ENCODE results near the gene DLG2.

Gene DLG2

DNA sequence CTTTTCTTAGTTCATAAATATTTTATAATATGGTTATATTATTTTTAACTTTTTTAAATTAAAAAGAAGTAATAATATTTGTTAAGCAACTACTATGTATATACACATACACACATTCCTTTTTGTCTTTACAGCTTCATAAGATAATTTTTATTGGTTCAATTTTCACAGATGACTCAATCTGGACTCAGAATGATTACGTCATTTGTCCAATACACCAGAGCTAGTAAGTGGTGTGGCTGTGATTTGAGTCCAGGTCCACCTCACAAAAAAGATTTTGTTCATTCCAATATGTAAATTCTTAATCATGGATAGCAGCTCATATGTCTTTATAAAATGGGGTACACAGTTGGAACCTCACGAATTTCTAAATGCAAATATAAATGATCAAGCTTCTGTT is 1014.5 kb downstream of the DLG2 start:
- no peak for DNase-seq

DNA sequence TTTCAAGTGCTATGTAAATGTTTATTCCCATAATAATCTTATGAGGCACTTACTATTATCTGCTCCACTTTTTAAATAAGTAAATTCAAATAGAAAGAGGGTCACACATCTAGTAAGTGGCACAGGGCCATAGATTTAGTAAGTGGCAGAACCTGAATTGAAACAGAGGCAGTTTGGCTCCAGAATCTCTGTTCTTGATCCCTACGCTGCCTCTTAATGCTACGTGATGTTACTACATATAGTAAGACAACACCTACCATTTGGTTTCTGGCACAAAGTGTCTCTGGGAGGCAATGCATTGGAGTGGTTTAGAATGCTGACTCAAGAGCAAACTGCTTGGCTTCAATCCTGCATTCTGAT is 1018.3 kb downstream of the DLG2 start:
- DNase-seq, result no peak

DNA sequence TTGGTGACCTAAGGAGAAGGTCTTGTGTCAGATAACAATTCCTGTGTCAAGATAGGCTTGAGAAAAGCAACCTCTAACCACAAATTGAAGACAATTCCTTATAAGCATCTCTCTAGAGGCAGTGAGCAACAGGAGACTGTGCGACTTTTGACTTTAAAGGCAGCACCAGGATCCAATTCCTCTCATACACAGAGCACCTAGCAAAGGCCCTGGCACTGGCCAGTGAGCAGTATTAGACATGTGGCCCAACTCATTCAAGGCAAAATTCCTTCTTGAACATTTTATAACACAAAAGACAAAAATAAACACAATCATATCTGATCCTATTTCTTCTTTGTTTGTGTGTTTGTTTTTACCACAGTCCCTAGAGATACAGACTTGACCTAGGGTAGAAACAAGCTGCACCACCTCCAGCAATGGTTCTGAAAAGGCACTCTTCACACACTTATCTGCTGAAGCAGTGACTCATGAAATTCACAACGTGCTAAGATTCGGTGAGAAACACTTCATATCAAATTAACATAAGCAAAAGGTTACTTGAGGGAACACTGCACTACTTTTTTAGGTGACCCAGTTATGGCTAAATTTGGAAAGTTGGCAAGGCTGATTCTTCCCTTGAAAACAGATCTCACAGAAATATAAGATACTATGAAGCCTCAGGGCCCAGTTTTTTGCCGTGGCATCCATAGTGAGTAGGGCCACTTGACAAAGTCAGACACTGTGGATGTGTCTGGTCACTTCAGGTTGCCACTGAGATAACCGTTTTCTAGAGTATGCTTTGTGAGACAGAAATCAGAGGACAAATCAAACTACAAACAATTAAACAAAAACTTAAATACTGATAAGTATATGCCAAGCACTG is 1018.9 kb downstream of the DLG2 start:
- no peak for DNase-seq

DNA sequence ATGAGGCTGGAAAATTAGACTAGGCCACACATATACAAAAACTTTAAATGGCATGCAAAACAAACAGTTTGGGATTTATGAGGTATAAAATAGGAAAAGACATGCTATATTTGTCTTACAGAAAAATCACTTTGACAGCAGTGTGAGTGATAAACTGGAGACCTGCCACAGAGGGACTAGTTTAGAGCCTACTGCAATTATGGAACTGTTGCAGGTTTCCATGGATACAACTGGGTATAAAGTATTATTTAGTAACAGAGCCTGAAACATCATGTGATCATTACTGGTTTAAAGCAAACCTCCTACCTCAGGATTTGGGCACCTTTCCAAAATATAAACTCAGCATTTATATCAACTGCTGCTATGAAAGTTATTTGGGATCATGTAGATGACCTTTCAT is 1032.5 kb downstream of the DLG2 start:
- no peak for DNase-seq

DNA sequence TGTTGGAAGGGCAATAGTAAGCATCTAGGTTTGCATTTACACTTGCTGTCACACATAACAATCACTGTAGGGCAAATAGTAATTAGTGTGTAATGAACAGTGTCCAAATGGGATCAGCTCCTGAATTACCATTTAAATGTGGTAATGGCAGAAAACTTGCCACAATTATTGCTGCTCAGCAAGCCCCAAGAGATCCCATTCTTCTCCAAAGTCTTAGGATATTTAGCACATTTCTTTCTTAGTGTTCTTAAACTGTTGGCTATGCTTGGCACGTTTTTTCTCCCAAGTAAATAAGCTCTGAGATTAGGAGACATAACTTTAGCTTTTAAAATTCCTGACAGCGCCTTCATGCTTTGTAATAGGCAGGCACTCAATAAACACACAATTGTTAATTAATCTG is 1037.0 kb downstream of the DLG2 start:
- DNase-seq, result no peak

DNA sequence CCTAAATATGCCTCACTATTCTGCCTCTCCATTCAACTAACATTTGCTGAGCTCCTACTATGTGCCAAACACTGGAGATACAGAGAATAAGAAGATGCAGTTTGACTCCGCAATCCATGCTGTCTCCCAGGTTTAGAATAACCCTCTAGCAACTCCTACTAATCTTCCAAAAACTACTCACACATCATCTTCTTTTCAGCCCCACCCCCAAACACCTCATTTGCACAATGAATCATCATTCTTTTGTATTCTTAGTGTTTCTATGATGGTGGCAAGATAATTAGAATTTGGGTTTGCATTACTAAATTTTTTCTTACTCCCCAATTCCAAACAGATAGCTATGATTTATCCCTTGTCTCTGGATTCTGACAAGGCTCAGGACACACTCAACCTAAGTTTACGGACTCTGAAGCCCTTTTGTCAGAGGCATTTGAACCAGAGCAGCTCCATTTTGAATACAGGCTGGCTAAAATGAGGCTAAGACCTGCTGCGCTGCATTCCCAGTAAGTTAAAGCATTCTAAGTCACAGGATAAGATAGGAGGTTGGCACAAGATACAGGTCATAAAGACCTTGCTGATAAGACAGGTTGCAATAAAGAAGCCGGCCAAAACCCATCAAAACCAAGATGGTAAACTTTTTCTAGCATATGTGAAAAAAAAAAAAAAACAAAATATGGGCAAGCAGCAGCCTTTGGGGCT is 1038.9 kb downstream of the DLG2 start:
- no peak for DNase-seq

DNA sequence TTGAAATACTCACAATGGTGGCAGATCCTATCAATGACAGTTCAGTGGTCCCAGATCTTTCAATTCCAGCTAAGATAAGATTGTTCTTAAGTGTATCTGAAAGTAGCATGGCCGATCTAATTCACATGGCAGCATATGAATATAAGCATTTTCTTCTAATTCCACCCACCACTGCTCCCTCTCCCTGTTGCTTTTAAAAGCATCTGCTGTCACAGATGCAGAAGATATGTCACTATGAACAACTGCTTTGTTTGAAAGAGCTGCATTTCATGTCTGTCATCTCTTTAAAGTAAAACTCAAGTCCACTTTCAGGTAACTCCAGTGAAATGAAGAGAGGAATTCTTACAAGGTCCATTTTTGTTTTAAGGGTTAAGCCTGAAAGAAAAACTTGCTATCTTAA is 1044.0 kb downstream of the DLG2 start:
- DNase-seq, result no peak

DNA sequence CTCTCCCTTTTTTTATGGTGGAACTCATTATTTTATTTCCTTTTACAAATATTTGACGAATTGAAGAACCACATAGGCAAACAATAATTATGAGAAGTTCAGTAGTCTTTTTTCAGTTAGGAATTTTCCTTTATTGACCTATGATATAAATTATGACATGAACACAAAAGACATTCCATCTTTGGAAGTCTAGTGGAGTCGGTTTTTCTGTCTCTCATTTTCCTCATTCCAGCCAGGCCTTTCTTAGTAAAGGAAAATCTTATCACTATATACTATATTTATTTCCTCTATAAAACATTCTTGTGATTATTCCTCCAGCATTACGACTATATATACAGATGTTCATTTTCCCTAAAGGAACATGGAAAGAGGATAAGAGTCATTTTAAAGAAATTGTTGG is 1046.1 kb downstream of the DLG2 start:
- no peak for DNase-seq

DNA sequence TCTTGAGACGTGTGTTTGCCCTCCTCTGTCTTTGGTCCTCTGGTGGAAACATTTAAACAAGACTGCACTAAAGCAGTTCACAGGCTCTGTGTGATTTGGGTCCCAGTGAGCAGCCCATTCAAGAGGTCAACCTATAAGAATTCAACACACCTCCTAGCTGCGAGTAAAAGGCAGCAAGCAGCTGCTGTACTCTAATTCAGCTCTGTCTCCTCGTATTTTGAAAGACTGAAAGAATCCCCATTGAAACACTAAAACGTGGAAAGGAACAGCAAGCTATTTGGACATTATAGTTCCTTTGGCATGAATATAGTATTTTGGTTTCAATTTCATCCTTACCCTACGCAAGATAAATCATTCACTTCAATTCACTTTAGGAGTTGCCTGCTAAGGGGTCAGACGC is 1046.7 kb downstream of the DLG2 start:
- DNase-seq, result no peak

DNA sequence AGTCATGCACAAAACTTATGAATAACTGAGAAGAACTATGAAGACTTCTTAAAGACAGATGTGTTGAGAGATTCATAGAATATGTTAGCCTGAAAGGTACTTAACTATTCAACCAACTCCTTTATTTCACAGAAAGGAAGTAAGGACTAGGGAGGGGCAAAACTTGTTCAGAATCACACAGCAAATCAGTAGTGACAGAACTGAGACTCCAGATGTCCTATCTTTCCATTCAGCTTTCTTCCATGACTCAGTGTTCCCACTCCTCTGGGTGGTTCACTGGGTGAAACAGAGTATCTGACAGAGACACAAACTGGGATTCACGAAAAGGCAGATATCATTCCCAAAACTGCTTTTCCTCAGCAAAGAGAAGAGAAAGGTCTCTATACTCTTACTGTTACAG is 1053.3 kb downstream of the DLG2 start:
- no peak for DNase-seq

DNA sequence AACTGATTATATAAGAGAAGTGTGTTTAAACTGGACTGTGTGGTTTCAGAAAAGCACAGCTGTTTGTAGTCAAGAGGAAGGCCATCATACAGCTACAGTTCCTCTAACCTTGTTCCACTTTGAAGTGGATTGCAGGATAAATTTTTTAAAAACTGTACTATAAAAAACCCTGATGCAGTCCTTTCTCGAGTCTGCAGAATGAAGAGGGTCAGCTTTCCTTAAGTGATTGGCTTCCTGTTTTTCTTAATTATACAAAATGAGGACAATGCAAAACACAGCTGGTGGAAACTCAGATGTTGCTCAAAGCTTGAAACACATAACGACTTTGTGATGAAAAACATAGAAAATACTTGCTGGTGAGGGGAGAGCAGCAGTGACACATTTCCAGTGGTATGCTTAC is 1060.5 kb downstream of the DLG2 start:
- no peak for DNase-seq

DNA sequence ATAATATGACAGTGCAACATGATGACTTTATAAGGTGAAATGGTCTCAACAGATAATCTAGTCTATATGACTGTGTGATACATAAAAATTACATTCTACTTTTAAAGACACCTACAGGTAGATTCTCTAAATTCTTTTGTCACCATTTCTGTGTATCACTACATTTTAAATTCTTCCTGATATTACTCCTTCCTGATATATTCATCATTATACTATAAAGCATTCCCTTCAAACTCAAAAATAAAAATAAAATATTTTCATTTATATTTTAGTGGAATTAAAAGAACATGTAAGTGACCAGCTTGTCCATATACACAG is 1062.3 kb downstream of the DLG2 start:
- no peak for DNase-seq

DNA sequence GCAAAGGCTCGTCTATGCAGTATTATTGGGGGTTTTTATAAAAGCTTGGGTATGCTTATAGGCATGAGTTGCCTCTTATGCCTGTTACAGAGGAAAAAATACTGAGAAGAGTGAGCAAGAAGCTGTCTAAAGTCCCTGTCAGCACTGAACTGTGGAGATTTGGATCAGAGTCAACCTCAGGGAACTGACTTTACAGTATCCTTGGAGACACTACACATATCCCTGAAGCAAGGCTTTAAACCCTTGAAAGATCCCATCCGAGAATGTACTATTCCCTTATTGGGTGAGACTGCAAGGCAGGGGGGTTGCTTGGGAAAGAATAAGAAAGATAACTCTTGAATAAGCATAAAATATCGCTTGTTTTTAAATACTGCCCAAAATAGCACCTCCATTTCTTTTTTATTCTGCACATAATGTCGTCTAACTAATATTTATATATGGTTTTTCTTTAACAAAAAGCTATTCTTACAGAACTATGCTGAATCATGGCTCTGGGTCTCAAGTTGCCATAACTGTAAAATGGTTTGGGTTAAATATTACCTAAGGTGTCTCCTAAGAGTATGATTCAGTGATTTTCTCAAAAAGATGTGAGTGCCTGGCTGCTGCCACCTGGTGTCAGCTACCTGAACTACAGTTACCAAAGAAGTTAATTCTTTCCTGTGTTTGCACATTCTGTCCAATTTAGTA is 1062.8 kb downstream of the DLG2 start:
- peak in 1 of 2 experiments; percentile 21 for DNase-seq

DNA sequence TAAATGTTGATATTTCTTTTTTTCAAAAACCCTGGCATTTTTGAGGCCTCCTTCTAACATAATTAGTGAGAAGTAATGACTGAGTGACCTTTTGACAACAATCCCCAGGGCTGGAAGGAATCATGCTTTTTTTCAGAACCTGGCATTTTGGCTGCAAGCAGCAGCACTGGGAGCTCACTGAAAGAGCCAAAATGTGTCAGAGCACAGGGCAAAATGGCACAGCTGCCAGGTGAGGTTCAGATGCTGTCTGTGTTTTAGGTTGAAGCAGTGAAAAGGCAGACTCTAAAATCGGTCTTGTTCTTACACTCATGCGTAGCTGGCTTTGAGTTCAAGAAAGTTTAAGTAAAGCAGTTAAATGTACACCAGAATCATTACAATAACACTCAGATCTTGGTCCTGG is 1063.8 kb downstream of the DLG2 start:
- DNase-seq, result no peak

DNA sequence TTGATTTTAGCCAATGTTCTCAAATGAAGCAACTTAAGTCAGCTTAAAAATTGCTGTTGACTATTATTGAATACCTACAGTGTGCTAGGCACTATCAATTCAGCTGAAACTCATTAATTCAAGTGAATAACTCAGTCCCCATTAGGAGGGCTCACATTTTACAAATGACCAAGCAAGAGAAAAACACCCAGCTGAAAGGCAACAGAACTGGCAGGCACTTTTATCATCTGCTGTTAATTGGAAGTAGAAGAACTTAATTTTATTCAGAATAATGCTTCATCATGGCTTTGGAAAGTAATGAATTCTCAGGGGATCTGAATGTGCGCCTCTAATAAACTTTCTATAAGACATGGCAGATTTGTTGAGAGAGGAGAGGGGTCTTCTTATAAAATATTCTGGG is 1066.9 kb downstream of the DLG2 start:
- no peak for DNase-seq

DNA sequence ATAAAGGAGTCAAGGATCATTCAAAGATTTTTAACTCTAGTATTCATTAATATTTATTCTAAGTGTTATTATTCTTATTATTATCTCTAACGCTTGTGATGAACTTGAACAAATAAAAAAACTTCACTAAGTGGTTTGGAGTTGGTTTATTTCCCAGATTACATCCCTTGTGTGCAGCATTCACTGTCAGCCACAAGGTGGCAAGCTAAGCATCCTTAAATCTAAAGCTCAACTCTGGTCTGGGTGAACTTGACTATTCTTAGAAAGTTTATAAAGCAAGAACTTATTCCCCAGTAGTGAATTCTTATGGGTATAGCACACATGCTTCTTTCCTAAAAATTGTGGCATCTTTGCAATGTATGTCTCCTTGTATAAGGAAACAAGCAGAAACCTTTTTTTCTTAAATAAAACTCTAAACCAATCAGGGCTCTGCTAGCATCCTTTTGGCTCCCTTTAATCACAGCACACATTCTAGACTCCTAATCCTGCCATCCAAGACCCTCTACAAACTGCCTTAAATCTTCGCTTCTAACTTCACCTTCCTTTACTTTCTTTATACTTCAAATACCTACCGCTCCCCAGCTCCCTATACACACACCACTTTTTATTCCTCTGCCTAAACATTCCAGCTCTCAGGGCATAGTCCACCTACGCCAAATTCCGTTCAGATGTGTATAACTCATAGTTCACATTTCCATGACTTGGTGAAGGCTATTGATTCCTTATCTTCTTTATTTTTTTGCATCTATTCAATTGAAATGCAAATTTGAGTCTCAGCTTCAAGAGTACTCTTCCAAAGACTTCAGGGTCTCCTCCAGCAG is 1068.8 kb downstream of the DLG2 start:
- peak; percentile 17 to 56 for DNase-seq

DNA sequence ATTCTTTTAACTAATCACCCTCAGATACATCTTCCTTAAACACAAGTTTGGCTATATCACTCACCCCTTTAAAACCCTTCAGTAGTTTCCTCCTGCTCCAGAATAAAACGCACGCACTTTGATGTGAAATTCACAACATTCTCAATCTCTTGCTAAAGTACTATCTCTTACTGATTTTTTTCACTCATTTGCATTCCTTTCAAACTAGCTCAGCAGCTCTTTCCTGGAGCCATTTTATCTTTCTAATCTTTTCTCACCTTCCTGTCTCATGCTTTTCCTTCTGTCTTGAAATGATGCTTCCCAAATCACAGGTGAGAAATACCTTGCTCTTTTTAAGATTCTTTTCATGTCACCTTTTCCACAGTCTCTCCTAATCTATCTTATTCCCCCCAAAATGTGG is 1074.4 kb downstream of the DLG2 start:
- no peak for DNase-seq

DNA sequence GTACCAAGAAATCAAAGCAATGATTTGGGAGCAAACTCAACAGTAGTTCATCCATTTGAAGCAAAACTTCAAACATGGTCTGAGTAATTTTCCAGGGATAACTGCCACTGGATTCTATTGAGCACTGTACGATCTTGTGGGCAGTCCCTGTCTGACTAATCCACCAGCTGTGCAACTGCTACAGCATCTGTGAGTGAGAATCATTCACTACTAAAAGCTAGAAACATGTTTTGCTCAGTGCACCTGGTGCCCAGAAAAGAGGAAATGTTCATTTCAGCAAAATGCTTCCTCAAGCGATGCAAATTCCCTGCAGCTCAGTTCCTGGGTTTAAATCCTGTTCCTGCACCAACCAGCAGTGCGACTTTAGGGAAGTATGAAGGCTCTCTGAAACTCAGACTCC is 1077.9 kb downstream of the DLG2 start:
- DNase-seq, result peak in 1 of 2 experiments; percentile 59

DNA sequence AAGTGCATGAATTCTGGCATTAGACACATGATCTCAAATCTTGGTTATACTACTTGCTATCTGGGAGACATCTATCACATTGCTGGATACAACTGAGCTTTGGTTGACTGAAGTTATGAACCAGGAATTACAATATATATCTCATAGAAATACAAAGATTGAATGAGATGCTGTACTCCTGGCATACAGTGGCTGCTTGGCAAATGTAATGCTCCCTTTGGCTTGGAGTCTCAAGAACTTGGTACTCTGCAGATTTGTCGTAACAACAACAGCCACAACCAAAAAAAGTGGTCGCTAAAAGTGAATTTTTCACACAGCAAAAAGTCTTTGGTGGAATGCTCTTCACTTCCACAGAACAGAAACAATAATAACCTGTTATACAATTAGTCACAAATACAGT is 1082.6 kb downstream of the DLG2 start:
- no peak for DNase-seq

DNA sequence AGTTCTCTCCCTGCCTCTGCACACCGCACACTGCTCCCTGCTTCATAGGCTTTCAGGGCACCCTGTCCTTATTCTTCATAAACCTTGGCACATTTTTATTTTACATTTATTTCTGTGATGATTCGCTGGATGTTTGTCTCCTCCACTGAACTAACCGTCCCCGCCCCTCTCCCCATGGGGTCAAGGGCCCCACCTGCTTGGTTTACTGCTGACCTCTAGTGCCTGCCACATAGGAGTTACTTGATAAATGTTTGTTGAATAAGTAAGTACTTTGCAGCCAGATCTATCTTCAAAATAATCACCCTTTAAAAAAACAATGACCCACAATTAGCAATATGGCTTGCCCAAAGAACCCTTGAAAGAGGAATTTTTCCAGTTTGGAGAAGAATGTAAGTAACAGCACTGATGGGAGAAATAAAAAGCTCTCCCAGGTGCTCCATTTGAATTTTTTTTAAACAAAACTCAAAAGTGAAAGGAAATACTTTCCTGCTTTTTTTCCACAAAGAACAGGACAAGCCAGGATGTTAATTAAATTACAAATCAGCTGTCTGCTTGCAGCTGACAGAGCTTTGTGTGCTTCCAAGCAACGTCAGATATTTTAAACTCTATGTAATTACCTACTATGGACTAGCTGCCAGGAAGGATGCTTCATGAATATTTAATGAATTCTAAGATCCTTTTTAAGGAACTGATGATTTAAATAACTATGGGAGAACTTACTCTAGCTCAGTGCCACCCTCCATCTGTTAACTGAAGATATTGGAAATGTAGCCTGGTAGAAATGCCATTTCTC is 1083.6 kb downstream of the DLG2 start:
- DNase-seq, result peak in 1 of 2 experiments; percentile 36

DNA sequence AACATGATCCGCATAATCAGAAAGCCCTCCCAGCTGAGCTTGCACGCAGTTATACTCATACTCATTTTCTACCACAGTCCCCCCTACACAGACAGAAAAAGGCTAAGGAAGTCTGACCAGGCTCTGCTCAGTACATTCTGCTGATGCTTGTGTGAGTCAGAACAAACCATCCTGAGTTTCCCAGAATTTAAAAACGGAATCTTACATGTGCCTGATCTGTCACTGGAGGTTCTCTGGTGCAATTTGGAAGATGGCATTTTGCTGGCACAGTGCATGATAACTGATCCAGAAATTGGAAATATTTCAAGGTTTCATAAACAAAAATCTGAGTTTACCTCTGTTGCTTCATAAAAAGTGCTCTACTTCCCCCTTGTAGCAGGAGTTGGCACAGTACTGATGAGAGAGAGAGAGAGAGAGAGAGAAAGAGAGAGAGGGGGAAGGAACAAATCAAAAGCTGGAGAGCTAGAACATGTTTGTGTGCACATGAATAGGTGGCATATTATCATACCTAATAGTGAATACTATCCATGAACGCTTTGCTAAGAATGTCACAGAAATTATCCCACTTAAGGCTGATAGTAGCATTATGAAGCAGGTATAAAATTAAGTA is 1085.3 kb downstream of the DLG2 start:
- DNase-seq, result no peak

DNA sequence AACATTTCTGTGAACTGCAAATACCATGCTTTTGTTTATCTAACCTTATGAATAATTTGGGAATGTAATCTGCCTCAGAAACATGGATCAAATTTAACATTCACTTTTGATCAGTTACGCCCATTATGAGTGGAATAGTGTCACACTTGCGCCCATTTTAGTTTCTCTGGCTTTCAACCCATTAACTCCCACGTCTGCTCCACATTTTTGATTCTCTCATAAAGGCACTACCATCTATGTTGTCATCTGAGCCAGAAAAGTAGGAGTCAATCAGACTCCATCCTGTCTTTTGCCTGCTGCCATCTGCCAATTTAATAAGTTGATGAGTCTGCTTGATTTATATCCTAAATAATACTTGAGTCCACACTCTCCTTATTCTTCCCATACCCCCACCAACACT is 1090.7 kb downstream of the DLG2 start:
- peak in 1 of 2 experiments; percentile 43 for DNase-seq

Measured in NCI-H524 (cell line).